NB4 (cell line): ENCODE results near the gene H19.

ENCODE experiments used
- DNase-seq: peaks from one replicate; pipeline ENCODE4 v3.0.0; 2010; ENCODE audit warnings: low read depth
- H3K4me3 ChIP-seq: one replicate; pipeline ENCODE4 v1.5.1; 2011; ENCODE audit warnings: mild to moderate bottlenecking, low read depth, low read length, moderate library complexity
- MYC ChIP-seq: IDR thresholded peaks from 2 replicates; pipeline ENCODE4 v1.6.1; 2011; ENCODE audit warnings: low read depth, low read length
- POLR2A ChIP-seq: IDR thresholded peaks from 2 replicates; pipeline ENCODE4 v1.6.1; 2011; ENCODE audit warnings: mild to moderate bottlenecking; ENCODE audit not compliant: insufficient read length; ENCODE audit errors: extremely low read depth
- TF ChIP-seq, protein P1 (sequence below): IDR thresholded peaks from one replicate; pipeline ENCODE4 v1.5.1; 2012; ENCODE audit warnings: low read depth, low read length
- TF ChIP-seq, protein P2 (sequence below): IDR thresholded peaks from 2 replicates; pipeline ENCODE4 v1.6.1; 2011; ENCODE audit warnings: low read depth, low read length

H19 gene

DNA sequence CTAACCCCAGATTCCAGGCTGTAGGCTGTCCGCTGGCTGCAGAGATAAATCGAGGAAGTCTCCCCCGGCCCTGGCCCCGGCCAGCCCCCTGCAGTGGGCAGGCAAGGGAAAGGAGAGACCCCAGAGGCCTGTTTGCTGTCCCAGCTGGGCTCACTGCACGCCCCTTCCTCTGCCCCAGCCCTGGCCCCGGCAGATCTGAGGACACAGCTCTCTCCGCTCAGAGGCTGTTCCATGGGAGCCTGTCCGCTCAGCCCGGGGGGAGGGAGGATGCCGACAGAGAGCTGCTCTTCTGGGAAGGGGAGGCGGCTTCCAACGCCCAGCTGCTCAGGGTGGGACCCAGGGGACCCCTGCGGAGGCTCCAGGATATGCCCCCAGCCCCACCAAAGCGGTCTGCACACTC lies 37.7 kb upstream of the H19 start:
- no peak overlapping the region for H3K4me3 ChIP-seq
- DNase-seq: no peak
- TF ChIP-seq, protein P1, sequence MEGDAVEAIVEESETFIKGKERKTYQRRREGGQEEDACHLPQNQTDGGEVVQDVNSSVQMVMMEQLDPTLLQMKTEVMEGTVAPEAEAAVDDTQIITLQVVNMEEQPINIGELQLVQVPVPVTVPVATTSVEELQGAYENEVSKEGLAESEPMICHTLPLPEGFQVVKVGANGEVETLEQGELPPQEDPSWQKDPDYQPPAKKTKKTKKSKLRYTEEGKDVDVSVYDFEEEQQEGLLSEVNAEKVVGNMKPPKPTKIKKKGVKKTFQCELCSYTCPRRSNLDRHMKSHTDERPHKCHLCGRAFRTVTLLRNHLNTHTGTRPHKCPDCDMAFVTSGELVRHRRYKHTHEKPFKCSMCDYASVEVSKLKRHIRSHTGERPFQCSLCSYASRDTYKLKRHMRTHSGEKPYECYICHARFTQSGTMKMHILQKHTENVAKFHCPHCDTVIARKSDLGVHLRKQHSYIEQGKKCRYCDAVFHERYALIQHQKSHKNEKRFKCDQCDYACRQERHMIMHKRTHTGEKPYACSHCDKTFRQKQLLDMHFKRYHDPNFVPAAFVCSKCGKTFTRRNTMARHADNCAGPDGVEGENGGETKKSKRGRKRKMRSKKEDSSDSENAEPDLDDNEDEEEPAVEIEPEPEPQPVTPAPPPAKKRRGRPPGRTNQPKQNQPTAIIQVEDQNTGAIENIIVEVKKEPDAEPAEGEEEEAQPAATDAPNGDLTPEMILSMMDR: no peak
- TF ChIP-seq POLR2A (no peak), MYC (no peak)
- TF ChIP-seq, protein P2, sequence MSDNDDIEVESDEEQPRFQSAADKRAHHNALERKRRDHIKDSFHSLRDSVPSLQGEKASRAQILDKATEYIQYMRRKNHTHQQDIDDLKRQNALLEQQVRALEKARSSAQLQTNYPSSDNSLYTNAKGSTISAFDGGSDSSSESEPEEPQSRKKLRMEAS: no peak

DNA sequence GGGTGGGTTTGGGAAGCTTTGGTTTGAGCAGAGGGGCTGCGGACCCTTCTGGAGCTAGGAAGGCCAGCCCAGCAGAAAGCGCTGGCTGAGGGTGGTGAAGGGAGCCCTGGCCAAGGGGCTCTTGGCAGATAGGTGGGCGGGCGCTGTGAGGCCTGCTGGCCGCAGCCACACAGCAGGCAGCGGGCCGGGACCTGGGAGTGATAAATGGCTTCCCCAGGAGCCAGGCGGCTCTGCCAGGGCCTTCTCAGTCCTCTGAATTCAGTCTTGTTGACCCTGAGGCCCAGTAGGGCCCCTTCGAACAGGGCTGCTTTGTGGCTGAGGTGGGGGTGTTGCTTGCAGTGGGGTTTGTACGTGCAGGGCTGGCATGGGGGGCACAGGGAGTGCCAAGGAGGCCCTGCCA lies 33.4 kb upstream of the H19 start:
- H3K4me3 ChIP-seq: no peak overlapping the region
- TF ChIP-seq, protein P1: no peak
- TF ChIP-seq MYC: no peak
- TF ChIP-seq, protein P2: no peak
- TF ChIP-seq POLR2A: no peak
- no peak for DNase-seq

DNA sequence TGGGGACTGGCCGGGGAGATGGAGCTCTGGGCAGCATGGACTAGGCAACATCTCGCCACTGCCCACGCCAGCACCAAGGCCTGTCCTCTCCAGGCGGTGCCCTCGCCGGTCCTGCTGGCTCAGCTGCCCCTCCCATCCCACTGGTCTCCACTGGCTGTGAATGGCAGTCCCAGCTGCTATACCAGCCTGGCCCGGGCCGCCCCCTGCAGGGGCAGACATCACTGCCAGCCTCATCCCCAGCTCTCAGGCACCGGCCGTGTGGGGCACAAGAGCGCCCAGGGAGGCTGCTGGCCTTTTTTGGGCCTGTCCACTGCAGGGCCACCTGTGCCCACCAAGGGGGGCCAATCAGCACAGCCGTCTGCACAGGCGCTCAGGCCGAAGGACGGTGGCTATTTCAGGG lies 30.1 kb upstream of the H19 start:
- TF ChIP-seq, protein P1: no peak
- TF ChIP-seq, protein P2: no peak
- TF ChIP-seq POLR2A: no peak
- TF ChIP-seq MYC: no peak
- no peak for DNase-seq
- no peak overlapping the region for H3K4me3 ChIP-seq

DNA sequence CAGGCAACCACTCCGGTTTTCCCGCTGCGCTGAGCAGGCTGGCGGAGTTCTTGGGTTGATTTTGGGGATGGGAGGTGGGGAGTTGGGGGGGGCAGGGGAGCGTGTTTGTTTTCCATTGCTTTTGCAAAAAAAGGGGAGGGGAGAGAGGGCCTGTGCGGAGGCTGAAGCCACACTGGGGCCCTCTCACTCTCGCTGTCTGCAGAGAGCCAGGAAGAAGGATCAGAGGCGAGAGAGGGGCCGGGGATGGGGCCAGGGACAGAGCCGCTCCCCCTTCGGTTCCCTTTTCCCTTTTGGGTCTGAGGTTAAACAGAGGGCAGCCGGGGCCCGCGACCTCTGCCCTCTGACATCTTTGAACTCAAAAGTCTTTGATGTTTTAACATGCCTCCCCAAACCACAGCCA lies 17.4 kb upstream of the H19 start:
- TF ChIP-seq, protein P1: no peak
- TF ChIP-seq, protein P2: no peak
- TF ChIP-seq POLR2A (no peak), MYC (no peak)
- no peak for DNase-seq
- no peak overlapping the region for H3K4me3 ChIP-seq

DNA sequence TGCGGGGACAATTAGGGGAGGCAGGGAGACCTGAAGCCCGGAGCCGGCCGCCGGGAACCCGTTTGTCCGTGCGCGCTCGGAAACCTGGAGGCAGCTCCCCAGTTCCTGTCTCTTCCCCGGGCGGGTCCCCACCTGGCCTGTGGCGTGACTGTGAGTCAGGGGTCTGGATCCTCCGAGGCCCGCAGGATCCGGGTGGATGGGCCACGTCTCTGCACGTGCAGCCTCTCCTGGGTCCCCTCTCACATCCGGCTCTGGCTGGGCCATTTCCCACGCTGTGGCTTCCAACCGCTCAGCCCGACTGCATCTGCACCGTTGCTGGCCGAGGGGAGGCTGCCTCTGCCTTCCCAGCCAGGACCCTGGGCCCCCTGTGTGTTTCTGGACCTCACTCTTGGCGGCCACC lies 14.8 kb upstream of the H19 start:
- TF ChIP-seq POLR2A (no peak), MYC (no peak)
- TF ChIP-seq, protein P2: no peak
- TF ChIP-seq, protein P1: no peak
- no peak overlapping the region for H3K4me3 ChIP-seq
- DNase-seq: no peak

DNA sequence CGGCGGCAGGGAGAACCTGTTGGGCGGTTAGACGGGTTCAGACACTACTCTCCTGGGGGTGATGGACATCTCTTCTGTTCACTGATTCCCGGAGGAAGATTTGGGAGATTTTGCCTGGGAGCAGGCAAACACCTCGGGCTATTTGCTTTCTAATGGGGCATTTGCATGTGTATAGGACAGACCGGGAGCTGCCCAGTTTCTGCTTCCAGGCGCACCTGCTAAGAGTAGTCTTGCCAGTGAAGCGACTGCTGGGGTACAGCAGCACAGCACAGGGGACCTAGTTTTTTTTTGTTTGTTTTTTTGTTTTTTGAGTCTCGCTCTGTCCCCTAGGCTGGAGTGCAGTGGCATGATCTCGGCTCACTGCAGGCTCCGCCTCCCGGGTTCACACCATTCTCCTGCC lies 6.8 kb upstream of the H19 start:
- TF ChIP-seq POLR2A: no peak
- no peak for TF ChIP-seq MYC
- TF ChIP-seq, protein P1: no peak
- TF ChIP-seq, protein P2: no peak
- no peak for DNase-seq
- no peak overlapping the region for H3K4me3 ChIP-seq
